HepG2 (cell line): ENCODE measurements around the gene ADARB1.

Experiments used
- ETV6 ChIP-seq: sonication (generic); formaldehyde crosslinking; conservative IDR thresholded peaks from 2 replicates; pipeline ENCODE4 v1.4.0; 2020; ENCODE audit warnings: missing genetic modification reagents
- SRSF9 ChIP-seq: fragments of 200-400 bp; formaldehyde crosslinking; IDR thresholded peaks from 2 replicates; pipeline ENCODE4 v1.6.1; 2018; ENCODE audit warnings: borderline replicate concordance, mild to moderate bottlenecking, low read depth, low read length; ENCODE audit not compliant: insufficient read depth, poor library complexity, severe bottlenecking
- TAF1 ChIP-seq: sonication (generic); formaldehyde crosslinking; IDR thresholded peaks from 2 replicates; pipeline ENCODE4 v1.4.0; 2020; ENCODE audit warnings: missing genetic modification reagents
- ZNF180 ChIP-seq: sonication (generic); formaldehyde crosslinking; IDR thresholded peaks from 2 replicates; pipeline ENCODE4 v1.4.0; 2020; ENCODE audit warnings: low read depth, missing genetic modification reagents, borderline replicate concordance
- ZNF350 ChIP-seq: sonication (generic); formaldehyde crosslinking; IDR thresholded peaks from 2 replicates; pipeline ENCODE4 v1.4.0; 2020; ENCODE audit warnings: mild to moderate bottlenecking, low read depth, missing genetic modification reagents, borderline replicate concordance
- ZNF557 ChIP-seq: sonication (generic); formaldehyde crosslinking; IDR thresholded peaks from 2 replicates; pipeline ENCODE4 v1.4.0; 2020; ENCODE audit warnings: missing genetic modification reagents
- TF ChIP-seq, protein P1 (sequence below): sonication (generic); formaldehyde crosslinking; IDR thresholded peaks from 2 replicates; pipeline ENCODE4 v1.4.0; 2020; ENCODE audit warnings: missing genetic modification reagents
- TF ChIP-seq, protein P2 (sequence below): sonication (generic); formaldehyde crosslinking; IDR thresholded peaks from 2 replicates; pipeline ENCODE4 v1.5.0; 2020; ENCODE audit warnings: mild to moderate bottlenecking, missing genetic modification reagents, moderate library complexity
- TF ChIP-seq, protein P3 (sequence below): sonication (generic); formaldehyde crosslinking; IDR thresholded peaks from 2 replicates; pipeline ENCODE4 v1.5.0; 2020; ENCODE audit warnings: mild to moderate bottlenecking, missing genetic modification reagents
- TF ChIP-seq, protein P4 (sequence below): sonication (generic); formaldehyde crosslinking; IDR thresholded peaks from 2 replicates; pipeline ENCODE4 v1.5.1; 2020; ENCODE audit warnings: mild to moderate bottlenecking, missing genetic modification reagents, moderate library complexity

DNA sequence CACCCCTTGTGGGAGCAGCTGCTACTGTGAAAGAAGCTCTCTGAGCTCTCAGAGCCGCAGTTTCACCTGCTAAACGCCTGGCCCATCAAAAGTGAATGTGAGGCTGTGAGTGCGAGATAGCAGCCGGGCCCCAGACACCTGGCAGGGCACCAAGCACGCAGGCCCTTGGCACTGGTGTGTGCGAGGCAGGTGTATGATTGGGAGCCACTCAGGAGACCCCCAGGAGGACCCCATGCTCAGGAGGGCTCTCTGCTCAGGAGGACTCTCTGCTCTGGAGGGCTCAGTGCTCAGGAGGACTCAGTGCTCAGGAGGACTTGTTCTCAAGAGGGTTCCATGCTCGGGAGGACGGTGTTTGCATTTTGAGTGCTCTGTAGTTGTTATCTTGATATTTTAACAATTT, 14.3 kb upstream of the ADARB1 start:
- TF ChIP-seq ZNF557 (CRISPR knock-in tag): no peak
- TF ChIP-seq, protein P1, sequence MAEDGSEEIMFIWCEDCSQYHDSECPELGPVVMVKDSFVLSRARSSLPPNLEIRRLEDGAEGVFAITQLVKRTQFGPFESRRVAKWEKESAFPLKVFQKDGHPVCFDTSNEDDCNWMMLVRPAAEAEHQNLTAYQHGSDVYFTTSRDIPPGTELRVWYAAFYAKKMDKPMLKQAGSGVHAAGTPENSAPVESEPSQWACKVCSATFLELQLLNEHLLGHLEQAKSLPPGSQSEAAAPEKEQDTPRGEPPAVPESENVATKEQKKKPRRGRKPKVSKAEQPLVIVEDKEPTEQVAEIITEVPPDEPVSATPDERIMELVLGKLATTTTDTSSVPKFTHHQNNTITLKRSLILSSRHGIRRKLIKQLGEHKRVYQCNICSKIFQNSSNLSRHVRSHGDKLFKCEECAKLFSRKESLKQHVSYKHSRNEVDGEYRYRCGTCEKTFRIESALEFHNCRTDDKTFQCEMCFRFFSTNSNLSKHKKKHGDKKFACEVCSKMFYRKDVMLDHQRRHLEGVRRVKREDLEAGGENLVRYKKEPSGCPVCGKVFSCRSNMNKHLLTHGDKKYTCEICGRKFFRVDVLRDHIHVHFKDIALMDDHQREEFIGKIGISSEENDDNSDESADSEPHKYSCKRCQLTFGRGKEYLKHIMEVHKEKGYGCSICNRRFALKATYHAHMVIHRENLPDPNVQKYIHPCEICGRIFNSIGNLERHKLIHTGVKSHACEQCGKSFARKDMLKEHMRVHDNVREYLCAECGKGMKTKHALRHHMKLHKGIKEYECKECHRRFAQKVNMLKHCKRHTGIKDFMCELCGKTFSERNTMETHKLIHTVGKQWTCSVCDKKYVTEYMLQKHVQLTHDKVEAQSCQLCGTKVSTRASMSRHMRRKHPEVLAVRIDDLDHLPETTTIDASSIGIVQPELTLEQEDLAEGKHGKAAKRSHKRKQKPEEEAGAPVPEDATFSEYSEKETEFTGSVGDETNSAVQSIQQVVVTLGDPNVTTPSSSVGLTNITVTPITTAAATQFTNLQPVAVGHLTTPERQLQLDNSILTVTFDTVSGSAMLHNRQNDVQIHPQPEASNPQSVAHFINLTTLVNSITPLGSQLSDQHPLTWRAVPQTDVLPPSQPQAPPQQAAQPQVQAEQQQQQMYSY (CRISPR knock-in tag): no peak
- TF ChIP-seq ETV6 (CRISPR knock-in tag): no peak
- TF ChIP-seq, protein P2, sequence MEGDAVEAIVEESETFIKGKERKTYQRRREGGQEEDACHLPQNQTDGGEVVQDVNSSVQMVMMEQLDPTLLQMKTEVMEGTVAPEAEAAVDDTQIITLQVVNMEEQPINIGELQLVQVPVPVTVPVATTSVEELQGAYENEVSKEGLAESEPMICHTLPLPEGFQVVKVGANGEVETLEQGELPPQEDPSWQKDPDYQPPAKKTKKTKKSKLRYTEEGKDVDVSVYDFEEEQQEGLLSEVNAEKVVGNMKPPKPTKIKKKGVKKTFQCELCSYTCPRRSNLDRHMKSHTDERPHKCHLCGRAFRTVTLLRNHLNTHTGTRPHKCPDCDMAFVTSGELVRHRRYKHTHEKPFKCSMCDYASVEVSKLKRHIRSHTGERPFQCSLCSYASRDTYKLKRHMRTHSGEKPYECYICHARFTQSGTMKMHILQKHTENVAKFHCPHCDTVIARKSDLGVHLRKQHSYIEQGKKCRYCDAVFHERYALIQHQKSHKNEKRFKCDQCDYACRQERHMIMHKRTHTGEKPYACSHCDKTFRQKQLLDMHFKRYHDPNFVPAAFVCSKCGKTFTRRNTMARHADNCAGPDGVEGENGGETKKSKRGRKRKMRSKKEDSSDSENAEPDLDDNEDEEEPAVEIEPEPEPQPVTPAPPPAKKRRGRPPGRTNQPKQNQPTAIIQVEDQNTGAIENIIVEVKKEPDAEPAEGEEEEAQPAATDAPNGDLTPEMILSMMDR (CRISPR knock-in tag): no peak
- TF ChIP-seq, protein P3, sequence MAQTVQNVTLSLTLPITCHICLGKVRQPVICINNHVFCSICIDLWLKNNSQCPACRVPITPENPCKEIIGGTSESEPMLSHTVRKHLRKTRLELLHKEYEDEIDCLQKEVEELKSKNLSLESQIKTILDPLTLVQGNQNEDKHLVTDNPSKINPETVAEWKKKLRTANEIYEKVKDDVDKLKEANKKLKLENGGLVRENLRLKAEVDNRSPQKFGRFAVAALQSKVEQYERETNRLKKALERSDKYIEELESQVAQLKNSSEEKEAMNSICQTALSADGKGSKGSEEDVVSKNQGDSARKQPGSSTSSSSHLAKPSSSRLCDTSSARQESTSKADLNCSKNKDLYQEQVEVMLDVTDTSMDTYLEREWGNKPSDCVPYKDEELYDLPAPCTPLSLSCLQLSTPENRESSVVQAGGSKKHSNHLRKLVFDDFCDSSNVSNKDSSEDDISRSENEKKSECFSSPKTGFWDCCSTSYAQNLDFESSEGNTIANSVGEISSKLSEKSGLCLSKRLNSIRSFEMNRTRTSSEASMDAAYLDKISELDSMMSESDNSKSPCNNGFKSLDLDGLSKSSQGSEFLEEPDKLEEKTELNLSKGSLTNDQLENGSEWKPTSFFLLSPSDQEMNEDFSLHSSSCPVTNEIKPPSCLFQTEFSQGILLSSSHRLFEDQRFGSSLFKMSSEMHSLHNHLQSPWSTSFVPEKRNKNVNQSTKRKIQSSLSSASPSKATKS (CRISPR knock-in tag): no peak
- TF ChIP-seq TAF1 (CRISPR knock-in tag): no peak
- TF ChIP-seq ZNF180 (CRISPR knock-in tag): no peak
- TF ChIP-seq, protein P4, sequence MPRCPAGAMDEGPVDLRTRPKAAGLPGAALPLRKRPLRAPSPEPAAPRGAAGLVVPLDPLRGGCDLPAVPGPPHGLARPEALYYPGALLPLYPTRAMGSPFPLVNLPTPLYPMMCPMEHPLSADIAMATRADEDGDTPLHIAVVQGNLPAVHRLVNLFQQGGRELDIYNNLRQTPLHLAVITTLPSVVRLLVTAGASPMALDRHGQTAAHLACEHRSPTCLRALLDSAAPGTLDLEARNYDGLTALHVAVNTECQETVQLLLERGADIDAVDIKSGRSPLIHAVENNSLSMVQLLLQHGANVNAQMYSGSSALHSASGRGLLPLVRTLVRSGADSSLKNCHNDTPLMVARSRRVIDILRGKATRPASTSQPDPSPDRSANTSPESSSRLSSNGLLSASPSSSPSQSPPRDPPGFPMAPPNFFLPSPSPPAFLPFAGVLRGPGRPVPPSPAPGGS (CRISPR knock-in tag): no peak
- TF ChIP-seq SRSF9: no peak
- TF ChIP-seq ZNF350 (CRISPR knock-in tag): no peak
